BE2C (cell line): ENCODE data around the gene CENPP.

Source experiments
- DNase-seq: peaks from one replicate; pipeline ENCODE4 v3.0.0-alpha.2; 2020
- H3K27me3 ChIP-seq: fragments of 250-450 bp; sonication (Bioruptor Pico); 2 replicates; pipeline ENCODE4 v1.5.1; 2020; ENCODE audit warnings: mild to moderate bottlenecking
- H3K36me3 ChIP-seq: fragments of 250-450 bp; sonication (Bioruptor Pico); 2 replicates; pipeline ENCODE4 v1.5.1; 2020; ENCODE audit warnings: mild to moderate bottlenecking
- H3K4me1 ChIP-seq: fragments of 250-450 bp; sonication (Bioruptor Pico); 2 replicates; pipeline ENCODE4 v1.5.1; 2020
- H3K4me3 ChIP-seq: 2 replicates; pipeline ENCODE4 v1.5.1; 2011; ENCODE audit warnings: low read depth, low read length
- H3K9me3 ChIP-seq: fragments of 250-450 bp; sonication (Bioruptor Pico); 2 replicates; pipeline ENCODE4 v1.5.1; 2020
- CTCF ChIP-seq: IDR thresholded peaks from 2 replicates; pipeline ENCODE4 v1.5.1; 2012; ENCODE audit warnings: mild to moderate bottlenecking, low read depth, low read length

Gene CENPP

GRCh38 chr9:92499701-92500100, 173.9 kb downstream of the CENPP start:
- TF ChIP-seq CTCF, result no peak
- H3K36me3 ChIP-seq, result no peaks in the 10 kb centered on the region
- no peaks in the 10 kb centered on the region for H3K9me3 ChIP-seq
- no peaks in the 10 kb centered on the region; the same call in 1 of the 2 replicates for H3K4me1 ChIP-seq
- H3K27me3 ChIP-seq, result no peaks in the 10 kb centered on the region
- H3K4me3 ChIP-seq, result no peak overlapping the region
- no peak for DNase-seq

GRCh38 chr9:92500725-92501124, 175.0 kb downstream of the CENPP start:
- Histone ChIP-seq H3K36me3 (no peaks in the 10 kb centered on the region), H3K4me1 (no peaks in the 10 kb centered on the region; the same call in 1 of the 2 replicates), H3K27me3 (no peaks in the 10 kb centered on the region), H3K4me3 (no peak overlapping the region), H3K9me3 (no peaks in the 10 kb centered on the region)
- TF ChIP-seq CTCF, result no peak
- DNase-seq, result no peak

GRCh38 chr9:92501671-92502393, 176.1 kb downstream of the CENPP start:
- Histone ChIP-seq H3K9me3 (no peaks in the 10 kb centered on the region), H3K36me3 (no peaks in the 10 kb centered on the region), H3K4me3 (no peak overlapping the region), H3K4me1 (no peaks in the 10 kb centered on the region; the same call in 1 of the 2 replicates), H3K27me3 (no peaks in the 10 kb centered on the region)
- peak; percentile 85 for TF ChIP-seq CTCF
- peak; percentile 46 for DNase-seq

GRCh38 chr9:92503156-92503555, 177.4 kb downstream of the CENPP start:
- Histone ChIP-seq H3K9me3 (no peaks in the 10 kb centered on the region), H3K36me3 (no peaks in the 10 kb centered on the region), H3K4me1 (no peaks in the 10 kb centered on the region; the same call in 1 of the 2 replicates), H3K27me3 (no peaks in the 10 kb centered on the region), H3K4me3 (no peak overlapping the region)
- no peak for TF ChIP-seq CTCF
- DNase-seq, result no peak

- Histone ChIP-seq H3K36me3 (no peaks in the 10 kb centered on the region), H3K27me3 (no peaks in the 10 kb centered on the region), H3K4me1 (no peaks in the 10 kb centered on the region; the same call in 1 of the 2 replicates), H3K9me3 (no peaks in the 10 kb centered on the region), H3K4me3 (no peak overlapping the region)
- DNase-seq, result no peak
- TF ChIP-seq CTCF, result no peak
Observed at GRCh38 chr9:92504881-92505280, 179.1 kb downstream of the CENPP start.

GRCh38 chr9:92506184-92506857, 180.6 kb downstream of the CENPP start:
- H3K4me3 ChIP-seq, result no peak overlapping the region
- no peaks in the 10 kb centered on the region for H3K9me3 ChIP-seq
- no peaks in the 10 kb centered on the region for H3K27me3 ChIP-seq
- H3K36me3 ChIP-seq, result no peaks in the 10 kb centered on the region
- DNase-seq, result no peak
- H3K4me1 ChIP-seq, result no peaks in the 10 kb centered on the region; the same call in 1 of the 2 replicates
- TF ChIP-seq CTCF, result no peak
